SU-DHL-6 (cell line): ENCODE results near the gene LFNG.

Source experiments
- H2AFZ ChIP-seq: fragments of 200-600 bp; sonication (generic); 2 replicates; pipeline ENCODE4 v1.6.1; 2014; ENCODE audit warnings: low read depth, mild to moderate bottlenecking, moderate library complexity, mixed read lengths, antibody characterized with exemption, low read length; ENCODE audit not compliant: severe bottlenecking
- H3F3A ChIP-seq: fragments of 200-600 bp; shearing (Covaris generic); 2 replicates; pipeline ENCODE4 v1.6.0; 2016; ENCODE audit warnings: antibody characterized with exemption, mild to moderate bottlenecking; ENCODE audit not compliant: insufficient read depth
- H3K27ac ChIP-seq: fragments of 200-600 bp; sonication (generic); 2 replicates; pipeline ENCODE4 v1.5.1; 2016; ENCODE audit warnings: low read depth, mild to moderate bottlenecking, low read length, moderate library complexity, mixed read lengths
- H3K27me3 ChIP-seq: fragments of 200-600 bp; sonication (generic), shearing (Covaris generic); 2 replicates; pipeline ENCODE4 v1.6.0; 2014; ENCODE audit warnings: mild to moderate bottlenecking, low read length
- H3K36me3 ChIP-seq: fragments of 200-600 bp; sonication (generic); 2 replicates; pipeline ENCODE4 v1.6.1; 2014; ENCODE audit warnings: mild to moderate bottlenecking, low read length, mixed read lengths
- H3K4me2 ChIP-seq: fragments of 300-600, 200-600 bp; shearing (Covaris generic), sonication (generic); 2 replicates; pipeline ENCODE4 v1.6.0; 2014; ENCODE audit warnings: low read length, low read depth, mild to moderate bottlenecking; ENCODE audit not compliant: poor library complexity, severe bottlenecking
- H3K4me3 ChIP-seq: fragments of 200-600 bp; sonication (generic); 2 replicates; pipeline ENCODE4 v1.5.1; 2014; ENCODE audit warnings: antibody characterized with exemption, low read length, mild to moderate bottlenecking, mixed read lengths; ENCODE audit not compliant: insufficient read depth, poor library complexity, severe bottlenecking
- H3K79me2 ChIP-seq: fragments of 200-600 bp; sonication (generic); 2 replicates; pipeline ENCODE4 v1.6.1; 2014; ENCODE audit warnings: mild to moderate bottlenecking, low read length, moderate library complexity; ENCODE audit not compliant: insufficient read depth
- H3K9ac ChIP-seq: fragments of 200-600 bp; sonication (generic); 2 replicates; pipeline ENCODE4 v1.7.0; 2014; ENCODE audit warnings: mild to moderate bottlenecking, low read length
- H3K9me2 ChIP-seq: fragments of 200-600 bp; sonication (generic); replicated peaks from 2 replicates; pipeline ENCODE4 v1.6.1; 2014; ENCODE audit warnings: low read length; ENCODE audit not compliant: insufficient read depth
- H3K9me3 ChIP-seq: fragments of 200-600 bp; sonication (generic); 2 replicates; pipeline ENCODE4 v1.6.1; 2014; ENCODE audit warnings: low read length, mixed read lengths; ENCODE audit not compliant: insufficient read depth
- H4K20me1 ChIP-seq: fragments of 200-600 bp; sonication (generic); 2 replicates; pipeline ENCODE4 v1.6.1; 2014; ENCODE audit warnings: low read depth, mild to moderate bottlenecking, antibody characterized with exemption, low read length, moderate library complexity, mixed read lengths
- CTCF ChIP-seq: fragments of 200-600 bp; sonication (generic); IDR thresholded peaks from one replicate; pipeline ENCODE4 v1.5.1; 2017; ENCODE audit warnings: antibody characterized with exemption, mild to moderate bottlenecking, low read length, moderate library complexity; ENCODE audit not compliant: insufficient read depth, poor library complexity, severe bottlenecking
- EZH2phosphoT487 ChIP-seq: fragments of 200-600 bp; sonication (generic), shearing (Covaris generic); conservative IDR thresholded peaks from 2 replicates; pipeline ENCODE4 v1.6.1; 2018; ENCODE audit warnings: mild to moderate bottlenecking, antibody characterized with exemption, low read length, moderate library complexity, mixed read lengths

LFNG gene

GRCh38 chr7:2527505-2528467, 8.2 kb downstream of the LFNG start:
- no peaks in the 10 kb centered on the region for H3K79me2 ChIP-seq
- H4K20me1 ChIP-seq, result no peaks in the 10 kb centered on the region
- no peaks in the 10 kb centered on the region for H3K9me3 ChIP-seq
- H3F3A ChIP-seq, result no peaks in the 10 kb centered on the region
- no peak overlapping the region for H3K4me3 ChIP-seq
- H3K27me3 ChIP-seq, result no peaks in the 10 kb centered on the region
- H3K9ac ChIP-seq, result no peak overlapping the region
- TF ChIP-seq EZH2phosphoT487, result no peak
- no peak for TF ChIP-seq CTCF
- no peaks in the 10 kb centered on the region for H3K36me3 ChIP-seq
- no peak overlapping the region for H2AFZ ChIP-seq
- no peaks in the 10 kb centered on the region for H3K9me2 ChIP-seq
- H3K4me2 ChIP-seq, result no peak overlapping the region
- H3K27ac ChIP-seq, result no peak overlapping the region

GRCh38 chr7:2528481-2529095, 9.0 kb downstream of the LFNG start:
- Histone ChIP-seq H3F3A (no peaks in the 10 kb centered on the region), H2AFZ (no peak overlapping the region), H3K4me3 (no peak overlapping the region), H4K20me1 (no peaks in the 10 kb centered on the region), H3K9me2 (no peaks in the 10 kb centered on the region), H3K27ac (no peak overlapping the region), H3K9ac (no peak overlapping the region), H3K9me3 (no peaks in the 10 kb centered on the region), H3K79me2 (no peaks in the 10 kb centered on the region), H3K36me3 (no peaks in the 10 kb centered on the region), H3K4me2 (no peak overlapping the region), H3K27me3 (no peaks in the 10 kb centered on the region)
- TF ChIP-seq CTCF (no peak), EZH2phosphoT487 (no peak)

GRCh38 chr7:2529161-2530070, 9.8 kb downstream of the LFNG start:
- Histone ChIP-seq H3K27me3 (no peaks in the 10 kb centered on the region), H3K9ac (no peak overlapping the region), H3K27ac (no peak overlapping the region), H3F3A (no peaks in the 10 kb centered on the region), H3K9me3 (no peaks in the 10 kb centered on the region), H3K79me2 (no peaks in the 10 kb centered on the region), H4K20me1 (no peaks in the 10 kb centered on the region), H3K9me2 (no peaks in the 10 kb centered on the region), H3K4me3 (no peak overlapping the region), H3K36me3 (no peaks in the 10 kb centered on the region), H3K4me2 (no peak overlapping the region), H2AFZ (no peak overlapping the region)
- TF ChIP-seq EZH2phosphoT487 (no peak), CTCF (no peak)
